HG02678 (cell line): ENCODE results near the gene EID1.
"Not testable (repeated sequence)": the region's sequence is repeated elsewhere in the genome, so short reads cannot be mapped to it uniquely, and the experiment has no call there.

Experiments
- ATAC-seq: cut with Tn5 transposase; IDR thresholded peaks from one replicate; pipeline ENCODE4 v1.9.1; 2021; ENCODE audit warnings: mild to moderate bottlenecking, moderate library complexity; ENCODE audit not compliant: unreplicated experiment

Gene EID1

GRCh38 chr15:48905847-48906246, 27.9 kb downstream of the EID1 start:
- ATAC-seq = no peak

GRCh38 chr15:48909313-48909712, 31.4 kb downstream of the EID1 start:
- not testable (repeated sequence) for ATAC-seq

- ATAC-seq = not testable (repeated sequence)
Observed at GRCh38 chr15:48910554-48910953, 32.6 kb downstream of the EID1 start.

GRCh38 chr15:48913141-48913540, 35.2 kb downstream of the EID1 start:
- no peak for ATAC-seq

GRCh38 chr15:48914717-48915116, 36.8 kb downstream of the EID1 start:
- no peak for ATAC-seq

GRCh38 chr15:48915861-48916260, 37.9 kb downstream of the EID1 start:
- no peak for ATAC-seq

- ATAC-seq = no peak
Observed at GRCh38 chr15:48916721-48917120, 38.8 kb downstream of the EID1 start.

GRCh38 chr15:48922046-48922445, 44.1 kb downstream of the EID1 start:
- no peak for ATAC-seq

GRCh38 chr15:48924528-48925393, 46.8 kb downstream of the EID1 start:
- no peak for ATAC-seq

- no peak for ATAC-seq
Observed at GRCh38 chr15:48925714-48926223, 47.8 kb downstream of the EID1 start.

GRCh38 chr15:48928877-48929538, 51.1 kb downstream of the EID1 start:
- ATAC-seq = no peak

- no peak for ATAC-seq
Observed at GRCh38 chr15:48929661-48930060, 51.7 kb downstream of the EID1 start.
